ENCODE results near the gene NUP62CL.
"Not testable (repeated sequence)": the region's sequence is repeated elsewhere in the genome, so short reads cannot be mapped to it uniquely, and the experiment has no call there.

NUP62CL gene

GRCh38 chrX:107155621-107156430, 50.4 kb downstream of the NUP62CL start:
- in situ Hi-C loops (cut with HindIII; ENCODE audit: low pct_ligation_motif_present, low pct_unique_long_range_greater_than_20kb, low sequenced_read_pairs); DNase-seq: not testable (repeated sequence)

- in situ Hi-C loops (cut with HindIII; ENCODE audit: low pct_ligation_motif_present, low pct_unique_long_range_greater_than_20kb, low sequenced_read_pairs), result no loop called here
- DNase-seq, result peak; percentile 44
These were observed 51.2 kb downstream of the NUP62CL start for GRCh38 chrX:107154787-107155620.

GRCh38 chrX:107153005-107153404, 53.2 kb downstream of the NUP62CL start:
- DNase-seq, result no peak
- in situ Hi-C loops (cut with HindIII; ENCODE audit: low pct_ligation_motif_present, low pct_unique_long_range_greater_than_20kb, low sequenced_read_pairs), result no loop called here

GRCh38 chrX:107146670-107147069, 59.6 kb downstream of the NUP62CL start:
- DNase-seq, result no peak
- in situ Hi-C loops (cut with HindIII; ENCODE audit: low pct_ligation_motif_present, low pct_unique_long_range_greater_than_20kb, low sequenced_read_pairs), result no loop called here

- DNase-seq, result peak; percentile 2
- in situ Hi-C loops (cut with HindIII; ENCODE audit: low pct_ligation_motif_present, low pct_unique_long_range_greater_than_20kb, low sequenced_read_pairs), result no loop called here
These were observed 70.3 kb downstream of the NUP62CL start for GRCh38 chrX:107135965-107136307.

- peak; percentile 71 for DNase-seq
- in situ Hi-C loops (cut with HindIII; ENCODE audit: low pct_ligation_motif_present, low pct_unique_long_range_greater_than_20kb, low sequenced_read_pairs), result no loop called here
These were observed 70.9 kb downstream of the NUP62CL start for GRCh38 chrX:107135049-107135964.

GRCh38 chrX:107123750-107124149, 82.5 kb downstream of the NUP62CL start:
- in situ Hi-C loops (cut with HindIII; ENCODE audit: low pct_ligation_motif_present, low pct_unique_long_range_greater_than_20kb, low sequenced_read_pairs), result no loop called here

GRCh38 chrX:107119283-107119682, 87.0 kb downstream of the NUP62CL start:
- in situ Hi-C loops (cut with HindIII; ENCODE audit: low pct_ligation_motif_present, low pct_unique_long_range_greater_than_20kb, low sequenced_read_pairs), result no loop called here
- DNase-seq, result no peak

More at GRCh38 chrX:107123750-107124149, 82.5 kb downstream of the NUP62CL start:
- DNase-seq, result no peak

- in situ Hi-C loops (cut with HindIII; ENCODE audit: low pct_ligation_motif_present, low pct_unique_long_range_greater_than_20kb, low sequenced_read_pairs), result no loop called here
- peak; percentile 70 for DNase-seq
These were observed 87.7 kb downstream of the NUP62CL start, which contains the start of gene RBM41 for GRCh38 chrX:107118322-107119147. TSS of gene RBM41 (minus strand) at chrX:107118822. CDS start at chrX:107118773, 49 bp downstream.

GRCh38 chrX:107117993-107118321, 88.3 kb downstream of the NUP62CL start:
- DNase-seq, result peak; percentile 2
- in situ Hi-C loops (cut with HindIII; ENCODE audit: low pct_ligation_motif_present, low pct_unique_long_range_greater_than_20kb, low sequenced_read_pairs), result no loop called here

- DNase-seq, result no peak
- in situ Hi-C loops (cut with HindIII; ENCODE audit: low pct_ligation_motif_present, low pct_unique_long_range_greater_than_20kb, low sequenced_read_pairs), result no loop called here
These were observed 98.8 kb downstream of the NUP62CL start for GRCh38 chrX:107107459-107107858.

- peak; percentile 6 for DNase-seq
- in situ Hi-C loops (cut with HindIII; ENCODE audit: low pct_ligation_motif_present, low pct_unique_long_range_greater_than_20kb, low sequenced_read_pairs), result no loop called here
These were observed 103.3 kb downstream of the NUP62CL start for GRCh38 chrX:107102980-107103379.

- no peak for DNase-seq
- in situ Hi-C loops (cut with HindIII; ENCODE audit: low pct_ligation_motif_present, low pct_unique_long_range_greater_than_20kb, low sequenced_read_pairs), result no loop called here
These were observed 130.1 kb downstream of the NUP62CL start for GRCh38 chrX:107076158-107076557.

All from ACHN (cell line).